Loucy (cell line): Measurements from ENCODE around the gene ATP5PO.
"Not testable (repeated sequence)": the region's sequence is repeated elsewhere in the genome, so short reads cannot be mapped to it uniquely, and the experiment has no call there.

Experiments used
- H2AFZ ChIP-seq: fragments of 200-600 bp; sonication (generic); 2 replicates; pipeline ENCODE4 v1.6.0; 2016; ENCODE audit warnings: antibody characterized with exemption, mild to moderate bottlenecking, low read length, moderate library complexity
- H3F3A ChIP-seq: fragments of 200-600 bp; 2 replicates; pipeline ENCODE4 v1.6.0; 2016; ENCODE audit warnings: antibody characterized with exemption, low read depth, mild to moderate bottlenecking
- H3K27me3 ChIP-seq: fragments of 200-600 bp; sonication (generic); 2 replicates; pipeline ENCODE4 v1.6.1; 2014; ENCODE audit warnings: low read length, mild to moderate bottlenecking; ENCODE audit not compliant: insufficient read depth, poor library complexity, severe bottlenecking
- H3K36me3 ChIP-seq: fragments of 200-600 bp; sonication (generic); 2 replicates; pipeline ENCODE4 v1.6.1; 2016; ENCODE audit warnings: low read length; ENCODE audit not compliant: insufficient read depth
- H3K4me1 ChIP-seq: fragments of 200-600 bp; sonication (generic); 2 replicates; pipeline ENCODE4 v1.5.1; 2014; ENCODE audit warnings: low read length, mild to moderate bottlenecking; ENCODE audit not compliant: insufficient read depth, poor library complexity, severe bottlenecking
- H3K4me2 ChIP-seq: fragments of 200-600 bp; sonication (generic); 2 replicates; pipeline ENCODE4 v1.6.0; 2014; ENCODE audit warnings: antibody characterized with exemption, low read length, low read depth, mild to moderate bottlenecking; ENCODE audit not compliant: poor library complexity, severe bottlenecking
- H3K4me3 ChIP-seq: fragments of 200-600 bp; sonication (generic); 2 replicates; pipeline ENCODE4 v1.5.1; 2014; ENCODE audit warnings: low read length, mild to moderate bottlenecking, mixed read lengths; ENCODE audit not compliant: poor library complexity, severe bottlenecking
- H3K79me2 ChIP-seq: fragments of 200-600 bp; sonication (generic); 2 replicates; pipeline ENCODE4 v1.6.1; 2014; ENCODE audit warnings: low read length; ENCODE audit not compliant: insufficient read depth
- H3K9ac ChIP-seq: fragments of 200-600 bp; sonication (generic); 2 replicates; pipeline ENCODE4 v1.6.0; 2014; ENCODE audit warnings: mild to moderate bottlenecking, low read depth, low read length, moderate library complexity; ENCODE audit not compliant: poor library complexity, severe bottlenecking
- H3K9me2 ChIP-seq: fragments of 200-600 bp; sonication (generic); replicated peaks from 2 replicates; pipeline ENCODE4 v1.6.1; 2016; ENCODE audit warnings: low read depth, low read length, mixed read lengths
- H3K9me3 ChIP-seq: fragments of 200-600 bp; sonication (generic); 2 replicates; pipeline ENCODE4 v1.6.1; 2014; ENCODE audit warnings: mild to moderate bottlenecking, antibody characterized with exemption, low read length, low read depth; ENCODE audit not compliant: insufficient read depth
- H4K20me1 ChIP-seq: fragments of 200-600 bp; sonication (generic); 2 replicates; pipeline ENCODE4 v1.6.0; 2014; ENCODE audit warnings: antibody characterized with exemption, low read length, mild to moderate bottlenecking; ENCODE audit not compliant: insufficient read depth, poor library complexity, severe bottlenecking
- EZH2phosphoT487 ChIP-seq: fragments of 200-600 bp; IDR thresholded peaks from 2 replicates; pipeline ENCODE4 v1.6.1; 2018; ENCODE audit warnings: antibody characterized with exemption, mild to moderate bottlenecking, moderate library complexity, borderline replicate concordance
- TF ChIP-seq, protein P1 (sequence below): fragments of 200-600 bp; sonication (generic); conservative IDR thresholded peaks from 2 replicates; pipeline ENCODE4 v1.5.1; 2014; ENCODE audit warnings: mild to moderate bottlenecking, antibody characterized with exemption, low read length

The ATP5PO gene

DNA sequence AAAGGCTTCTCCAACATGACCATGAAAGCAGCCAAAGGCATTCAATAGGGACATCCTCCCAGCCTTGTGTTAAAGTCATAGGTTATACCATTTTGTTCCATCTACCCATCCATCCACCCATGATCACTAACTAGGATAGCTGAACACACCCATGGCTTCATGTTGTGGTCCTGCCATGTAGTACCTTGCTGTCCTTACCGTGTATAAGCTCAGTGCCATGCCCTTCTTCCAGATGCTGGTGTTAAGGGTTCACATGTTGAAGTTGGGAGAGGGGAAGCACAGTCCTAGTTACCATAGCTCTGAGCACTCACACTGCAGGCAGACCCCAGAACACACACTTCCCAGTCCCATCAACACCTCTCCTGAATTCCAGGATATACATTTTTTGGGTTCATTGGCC lies 51.5 kb downstream of the ATP5PO start:
- no peaks in the 10 kb centered on the region for H3F3A ChIP-seq
- no peak overlapping the region for H3K4me3 ChIP-seq
- H3K9me3 ChIP-seq, result no peaks in the 10 kb centered on the region
- no peaks in the 10 kb centered on the region for H3K9me2 ChIP-seq
- H3K79me2 ChIP-seq, result no peaks in the 10 kb centered on the region
- no peaks in the 10 kb centered on the region for H3K4me1 ChIP-seq
- H4K20me1 ChIP-seq, result no peaks in the 10 kb centered on the region
- no peaks in the 10 kb centered on the region for H3K36me3 ChIP-seq
- no peak overlapping the region for H3K9ac ChIP-seq
- H3K27me3 ChIP-seq, result no peaks in the 10 kb centered on the region
- TF ChIP-seq EZH2phosphoT487, result no peak
- TF ChIP-seq, protein P1, sequence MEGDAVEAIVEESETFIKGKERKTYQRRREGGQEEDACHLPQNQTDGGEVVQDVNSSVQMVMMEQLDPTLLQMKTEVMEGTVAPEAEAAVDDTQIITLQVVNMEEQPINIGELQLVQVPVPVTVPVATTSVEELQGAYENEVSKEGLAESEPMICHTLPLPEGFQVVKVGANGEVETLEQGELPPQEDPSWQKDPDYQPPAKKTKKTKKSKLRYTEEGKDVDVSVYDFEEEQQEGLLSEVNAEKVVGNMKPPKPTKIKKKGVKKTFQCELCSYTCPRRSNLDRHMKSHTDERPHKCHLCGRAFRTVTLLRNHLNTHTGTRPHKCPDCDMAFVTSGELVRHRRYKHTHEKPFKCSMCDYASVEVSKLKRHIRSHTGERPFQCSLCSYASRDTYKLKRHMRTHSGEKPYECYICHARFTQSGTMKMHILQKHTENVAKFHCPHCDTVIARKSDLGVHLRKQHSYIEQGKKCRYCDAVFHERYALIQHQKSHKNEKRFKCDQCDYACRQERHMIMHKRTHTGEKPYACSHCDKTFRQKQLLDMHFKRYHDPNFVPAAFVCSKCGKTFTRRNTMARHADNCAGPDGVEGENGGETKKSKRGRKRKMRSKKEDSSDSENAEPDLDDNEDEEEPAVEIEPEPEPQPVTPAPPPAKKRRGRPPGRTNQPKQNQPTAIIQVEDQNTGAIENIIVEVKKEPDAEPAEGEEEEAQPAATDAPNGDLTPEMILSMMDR, result no peak
- H3K4me2 ChIP-seq, result no peak overlapping the region
- no peak overlapping the region for H2AFZ ChIP-seq

DNA sequence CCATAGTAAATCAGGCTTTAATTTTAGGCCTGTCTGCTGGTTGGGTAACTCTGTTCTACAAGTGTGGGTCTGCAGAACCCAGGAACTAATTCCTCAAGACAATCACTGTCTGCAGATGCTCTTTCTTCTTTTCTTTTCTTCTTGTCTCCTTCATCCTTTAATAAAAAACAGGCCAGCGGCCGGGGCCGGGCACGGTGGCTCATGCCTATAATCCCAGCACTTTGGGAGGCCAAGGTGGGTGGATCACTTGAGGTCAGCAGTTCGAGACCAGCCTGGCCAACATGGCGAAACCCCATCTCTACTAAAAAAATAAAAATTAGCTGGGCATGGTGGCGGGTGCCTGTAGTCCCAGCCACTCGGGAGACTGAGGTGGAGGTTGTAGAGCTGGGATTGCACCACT lies 52.4 kb downstream of the ATP5PO start:
- not testable (repeated sequence) for H3K79me2 ChIP-seq, H3K9me3 ChIP-seq, H3K36me3 ChIP-seq, H3F3A ChIP-seq, H3K4me3 ChIP-seq, H2AFZ ChIP-seq, H3K4me2 ChIP-seq, H3K9ac ChIP-seq, H3K4me1 ChIP-seq, H4K20me1 ChIP-seq, H3K27me3 ChIP-seq, H3K9me2 ChIP-seq

DNA sequence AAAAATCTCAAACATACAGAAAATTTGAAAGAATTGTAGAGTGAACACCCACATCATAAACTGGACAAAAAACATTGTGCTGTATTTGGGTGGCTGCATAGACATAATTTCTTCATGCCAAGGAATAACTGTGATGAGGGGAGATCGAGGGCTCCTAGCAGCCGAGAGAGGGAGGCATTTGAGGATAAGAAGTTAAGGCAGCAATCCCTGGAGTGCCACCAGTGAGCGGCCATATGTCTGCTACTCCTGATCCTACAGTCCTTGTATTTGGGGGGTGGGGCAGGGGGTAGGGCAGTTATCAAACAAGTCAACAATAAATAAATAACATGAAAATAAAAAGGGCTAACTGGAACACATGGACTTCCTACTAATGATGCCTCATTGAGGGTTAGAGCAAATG lies 54.5 kb downstream of the ATP5PO start:
- no peak overlapping the region for H2AFZ ChIP-seq
- no peak for TF ChIP-seq EZH2phosphoT487
- TF ChIP-seq, protein P1, result no peak

DNA sequence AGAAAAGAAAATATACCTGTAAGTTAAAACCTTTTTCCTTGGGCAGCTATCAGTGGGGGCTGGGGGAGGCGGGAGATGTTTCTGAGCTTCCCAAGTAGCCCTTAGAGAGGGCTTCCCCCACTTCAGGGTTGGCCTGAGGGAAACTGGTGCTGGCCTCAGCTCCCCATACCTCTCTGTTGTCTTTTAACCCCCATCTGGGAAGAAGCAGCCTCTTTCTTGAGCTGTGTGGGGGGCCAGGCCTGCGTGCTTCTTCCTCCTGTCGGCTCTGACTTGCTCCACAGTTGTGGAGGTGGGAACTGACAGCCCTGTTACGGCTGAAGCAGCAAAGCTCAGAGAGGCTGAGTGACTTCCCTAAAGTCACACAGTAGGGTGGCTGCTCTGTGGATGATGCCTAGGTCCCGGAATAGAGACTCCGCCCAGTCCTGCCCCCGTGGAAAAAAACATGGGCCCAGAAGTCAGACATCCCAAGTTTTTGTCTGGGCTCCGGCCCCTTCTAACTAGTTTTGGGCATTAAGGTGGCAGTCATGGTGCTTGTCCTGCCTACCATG lies 55.2 kb downstream of the ATP5PO start:
- no peaks in the 10 kb centered on the region for H3K9me2 ChIP-seq
- H3K4me3 ChIP-seq, result no peak overlapping the region
- H3K9me3 ChIP-seq, result no peaks in the 10 kb centered on the region

More for the DNA sequence above, 54.5 kb downstream of the ATP5PO start:
- H3K27me3 ChIP-seq, result no peaks in the 10 kb centered on the region
- H3K9me2 ChIP-seq, result no peaks in the 10 kb centered on the region
- H3K36me3 ChIP-seq, result no peaks in the 10 kb centered on the region
- H3K4me1 ChIP-seq, result no peaks in the 10 kb centered on the region
- H3F3A ChIP-seq, result no peaks in the 10 kb centered on the region
- H3K79me2 ChIP-seq, result no peaks in the 10 kb centered on the region
- H3K4me3 ChIP-seq, result no peak overlapping the region
- no peak overlapping the region for H3K4me2 ChIP-seq
- H3K9ac ChIP-seq, result no peak overlapping the region
- no peaks in the 10 kb centered on the region for H4K20me1 ChIP-seq
- H3K9me3 ChIP-seq, result no peaks in the 10 kb centered on the region

More for the DNA sequence above, 55.2 kb downstream of the ATP5PO start:
- Histone ChIP-seq H3K4me1 (no peaks in the 10 kb centered on the region), H2AFZ (no peak overlapping the region), H4K20me1 (no peaks in the 10 kb centered on the region), H3F3A (no peaks in the 10 kb centered on the region), H3K4me2 (no peak overlapping the region), H3K79me2 (no peaks in the 10 kb centered on the region), H3K27me3 (no peaks in the 10 kb centered on the region), H3K36me3 (no peaks in the 10 kb centered on the region), H3K9ac (no peak overlapping the region)
- no peak for TF ChIP-seq EZH2phosphoT487
- TF ChIP-seq, protein P1, result no peak
